Measurements from ENCODE around the gene MCM3AP.

MCM3AP gene

GRCh38 chr21:46199436-46200373, 85.7 kb downstream of the MCM3AP start:
- TF ChIP-seq NFIC (IDR thresholded peaks at IDR 0.05) (no peak), MAX (IDR thresholded peaks at IDR 0.05) (no peak), EP300 (IDR thresholded peaks at IDR 0.05; ENCODE audit: borderline replicate concordance) (no peak), YY1 (IDR thresholded peaks at IDR 0.05; ENCODE audit: low read depth) (no peak), TEAD4 (IDR thresholded peaks at IDR 0.05) (no peak), TCF12 (IDR thresholded peaks at IDR 0.05; ENCODE audit: low read depth) (no peak), ZBTB7A (IDR thresholded peaks at IDR 0.05; ENCODE audit: low read depth) (no peak), TAF1 (IDR thresholded peaks at IDR 0.05; ENCODE audit: low read depth) (no peak), RAD21 (IDR thresholded peaks at IDR 0.05; ENCODE audit: low read depth) (no peak), CREB1 (IDR thresholded peaks at IDR 0.05; ENCODE audit: low read depth) (no peak), CEBPB (IDR thresholded peaks at IDR 0.05) (no peak), EGR1 (IDR thresholded peaks at IDR 0.05) (no peak), FOXM1 (IDR thresholded peaks at IDR 0.05; ENCODE audit: borderline replicate concordance, low read depth) (no peak)
- TF ChIP-seq, protein P1, sequence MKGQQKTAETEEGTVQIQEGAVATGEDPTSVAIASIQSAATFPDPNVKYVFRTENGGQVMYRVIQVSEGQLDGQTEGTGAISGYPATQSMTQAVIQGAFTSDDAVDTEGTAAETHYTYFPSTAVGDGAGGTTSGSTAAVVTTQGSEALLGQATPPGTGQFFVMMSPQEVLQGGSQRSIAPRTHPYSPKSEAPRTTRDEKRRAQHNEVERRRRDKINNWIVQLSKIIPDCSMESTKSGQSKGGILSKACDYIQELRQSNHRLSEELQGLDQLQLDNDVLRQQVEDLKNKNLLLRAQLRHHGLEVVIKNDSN (IDR thresholded peaks at IDR 0.05) = no peak

GRCh38 chr21:46196733-46197132, 88.7 kb downstream of the MCM3AP start:
- TF ChIP-seq RAD21 (IDR thresholded peaks at IDR 0.05; ENCODE audit: low read depth) (no peak), TAF1 (IDR thresholded peaks at IDR 0.05; ENCODE audit: low read depth) (no peak), TCF12 (IDR thresholded peaks at IDR 0.05; ENCODE audit: low read depth) (no peak), EP300 (IDR thresholded peaks at IDR 0.05; ENCODE audit: borderline replicate concordance) (no peak), ZBTB7A (IDR thresholded peaks at IDR 0.05; ENCODE audit: low read depth) (no peak), EGR1 (IDR thresholded peaks at IDR 0.05) (no peak), MAX (IDR thresholded peaks at IDR 0.05) (no peak), CEBPB (IDR thresholded peaks at IDR 0.05) (no peak), CREB1 (IDR thresholded peaks at IDR 0.05; ENCODE audit: low read depth) (no peak), NFIC (IDR thresholded peaks at IDR 0.05) (no peak), FOXM1 (IDR thresholded peaks at IDR 0.05; ENCODE audit: borderline replicate concordance, low read depth) (no peak), YY1 (IDR thresholded peaks at IDR 0.05; ENCODE audit: low read depth) (no peak), TEAD4 (IDR thresholded peaks at IDR 0.05) (no peak)
- TF ChIP-seq, protein P2, sequence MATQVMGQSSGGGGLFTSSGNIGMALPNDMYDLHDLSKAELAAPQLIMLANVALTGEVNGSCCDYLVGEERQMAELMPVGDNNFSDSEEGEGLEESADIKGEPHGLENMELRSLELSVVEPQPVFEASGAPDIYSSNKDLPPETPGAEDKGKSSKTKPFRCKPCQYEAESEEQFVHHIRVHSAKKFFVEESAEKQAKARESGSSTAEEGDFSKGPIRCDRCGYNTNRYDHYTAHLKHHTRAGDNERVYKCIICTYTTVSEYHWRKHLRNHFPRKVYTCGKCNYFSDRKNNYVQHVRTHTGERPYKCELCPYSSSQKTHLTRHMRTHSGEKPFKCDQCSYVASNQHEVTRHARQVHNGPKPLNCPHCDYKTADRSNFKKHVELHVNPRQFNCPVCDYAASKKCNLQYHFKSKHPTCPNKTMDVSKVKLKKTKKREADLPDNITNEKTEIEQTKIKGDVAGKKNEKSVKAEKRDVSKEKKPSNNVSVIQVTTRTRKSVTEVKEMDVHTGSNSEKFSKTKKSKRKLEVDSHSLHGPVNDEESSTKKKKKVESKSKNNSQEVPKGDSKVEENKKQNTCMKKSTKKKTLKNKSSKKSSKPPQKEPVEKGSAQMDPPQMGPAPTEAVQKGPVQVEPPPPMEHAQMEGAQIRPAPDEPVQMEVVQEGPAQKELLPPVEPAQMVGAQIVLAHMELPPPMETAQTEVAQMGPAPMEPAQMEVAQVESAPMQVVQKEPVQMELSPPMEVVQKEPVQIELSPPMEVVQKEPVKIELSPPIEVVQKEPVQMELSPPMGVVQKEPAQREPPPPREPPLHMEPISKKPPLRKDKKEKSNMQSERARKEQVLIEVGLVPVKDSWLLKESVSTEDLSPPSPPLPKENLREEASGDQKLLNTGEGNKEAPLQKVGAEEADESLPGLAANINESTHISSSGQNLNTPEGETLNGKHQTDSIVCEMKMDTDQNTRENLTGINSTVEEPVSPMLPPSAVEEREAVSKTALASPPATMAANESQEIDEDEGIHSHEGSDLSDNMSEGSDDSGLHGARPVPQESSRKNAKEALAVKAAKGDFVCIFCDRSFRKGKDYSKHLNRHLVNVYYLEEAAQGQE (IDR thresholded peaks at IDR 0.05; ENCODE audit: low read depth) = no peak
- TF ChIP-seq, protein P1 (IDR thresholded peaks at IDR 0.05) = no peak

DNA sequence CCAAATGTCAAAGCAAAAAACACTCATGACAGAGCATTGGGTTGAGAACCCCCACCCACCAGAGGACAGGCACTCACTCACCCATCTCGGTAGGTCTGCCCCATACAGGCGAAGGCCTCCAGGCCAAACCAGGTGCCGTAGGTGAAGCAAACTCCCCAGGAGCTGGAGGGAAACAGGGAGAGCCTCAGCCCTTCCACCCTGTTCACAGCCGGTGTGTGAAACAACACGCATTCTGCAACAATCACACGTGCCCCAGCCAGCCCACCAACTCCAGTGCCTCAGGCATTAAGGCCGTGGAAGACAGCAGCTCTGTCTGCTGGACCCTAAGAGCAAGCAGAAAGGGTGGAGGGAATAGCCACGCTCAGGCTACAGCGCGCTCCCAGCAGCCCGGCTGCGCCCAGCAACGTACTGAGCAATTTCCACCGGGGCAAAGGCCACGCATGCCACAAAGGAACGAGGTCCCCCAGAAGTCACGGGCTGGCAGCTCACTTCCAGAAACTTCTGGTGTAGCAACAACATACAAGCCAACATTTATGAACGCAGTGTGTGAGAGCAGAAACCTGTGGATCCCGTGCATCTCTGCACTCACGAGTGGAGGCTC, 89.7 kb downstream of the MCM3AP start:
- TF ChIP-seq NFIC (IDR thresholded peaks at IDR 0.05) (no peak), EP300 (IDR thresholded peaks at IDR 0.05; ENCODE audit: borderline replicate concordance) (no peak), FOXM1 (IDR thresholded peaks at IDR 0.05; ENCODE audit: borderline replicate concordance, low read depth) (no peak), ZBTB7A (IDR thresholded peaks at IDR 0.05; ENCODE audit: low read depth) (no peak)

- TF ChIP-seq TAF1 (IDR thresholded peaks at IDR 0.05; ENCODE audit: low read depth) (no peak), TEAD4 (IDR thresholded peaks at IDR 0.05) (no peak), CEBPB (IDR thresholded peaks at IDR 0.05) (no peak), EGR1 (IDR thresholded peaks at IDR 0.05) (no peak), TCF12 (IDR thresholded peaks at IDR 0.05; ENCODE audit: low read depth) (no peak), NFIC (IDR thresholded peaks at IDR 0.05) (no peak), MAX (IDR thresholded peaks at IDR 0.05) (no peak), CREB1 (IDR thresholded peaks at IDR 0.05; ENCODE audit: low read depth) (no peak), ZBTB7A (IDR thresholded peaks at IDR 0.05; ENCODE audit: low read depth) (no peak), RAD21 (IDR thresholded peaks at IDR 0.05; ENCODE audit: low read depth) (no peak), YY1 (IDR thresholded peaks at IDR 0.05; ENCODE audit: low read depth) (no peak), FOXM1 (IDR thresholded peaks at IDR 0.05; ENCODE audit: borderline replicate concordance, low read depth) (no peak)
- TF ChIP-seq, protein P2 (IDR thresholded peaks at IDR 0.05; ENCODE audit: low read depth) = no peak
Observed at GRCh38 chr21:46194374-46195334, 90.8 kb downstream of the MCM3AP start.

Measured in Ishikawa (cell line).